GM10266 (cell line): ENCODE results near the gene REC114.
"Not testable (repeated sequence)": the region's sequence is repeated elsewhere in the genome, so short reads cannot be mapped to it uniquely, and the experiment has no call there.

Experiments
- DNase-seq: peaks from one replicate; pipeline ENCODE4 v3.0.0; 2012; ENCODE audit errors: extremely low spot score
- CTCF ChIP-seq: IDR thresholded peaks from 2 replicates; pipeline ENCODE4 v1.5.1; 2012; ENCODE audit warnings: mild to moderate bottlenecking, low read depth; ENCODE audit not compliant: control insufficient read depth, insufficient read depth; ENCODE audit errors: missing control alignments

Gene REC114

GRCh38 chr15:73569361-73569760 lies 126.4 kb downstream of the REC114 start:
- TF ChIP-seq CTCF, result no peak
- no peak for DNase-seq

GRCh38 chr15:73570355-73571032 lies 127.5 kb downstream of the REC114 start:
- no peak for TF ChIP-seq CTCF
- DNase-seq, result no peak

- TF ChIP-seq CTCF, result no peak
- no peak for DNase-seq
Observed at GRCh38 chr15:73571346-73571745, 128.4 kb downstream of the REC114 start.

- TF ChIP-seq CTCF, result no peak
- DNase-seq, result no peak
Observed at GRCh38 chr15:73572296-73572695, 129.3 kb downstream of the REC114 start.

GRCh38 chr15:73573037-73573436 lies 130.1 kb downstream of the REC114 start:
- DNase-seq, result no peak
- no peak for TF ChIP-seq CTCF

GRCh38 chr15:73573572-73573971 lies 130.6 kb downstream of the REC114 start:
- no peak for DNase-seq
- TF ChIP-seq CTCF, result no peak

- no peak for TF ChIP-seq CTCF
- no peak for DNase-seq
Observed at GRCh38 chr15:73575636-73576247, 132.8 kb downstream of the REC114 start.

GRCh38 chr15:73577593-73577992 lies 134.6 kb downstream of the REC114 start:
- DNase-seq, result not testable (repeated sequence)
